Natural killer cell (primary cell): Measurements from ENCODE around the gene CPSF4. TPM values are rescaled to one million over a fixed set of nuclear protein-coding genes. Genes with fewer than 3 reads are reported as not detected.
"Not testable (repeated sequence)": the region's sequence is repeated elsewhere in the genome, so short reads cannot be mapped to it uniquely, and the experiment has no call there.

Experiments used
- ATAC-seq, 3 donors: fragments of 150-1000 bp in 2 of 3; fragments of 200-7000 bp in 1 of 3; cut with Tn5 transposase; 1 replicate in 1 of 3; 2 replicates in 2 of 3; pipeline ENCODE4 v1.10.0; 2021; ENCODE audit warnings: mild to moderate bottlenecking in 2 of 3, moderate library complexity in 2 of 3
- DNase-seq, 2 donors: peaks; one replicate each; pipeline versions ENCODE4 v3.0.0 to v3.0.0-alpha.2; 2013 to 2021; ENCODE audit warnings: mixed read lengths in 1 of 2
- H3K27ac ChIP-seq: one replicate; pipeline ENCODE4 v1.5.1; 2013; ENCODE audit warnings: mild to moderate bottlenecking, low read length
- H3K27me3 ChIP-seq: one replicate; pipeline ENCODE4 v1.6.1; 2013; ENCODE audit warnings: low read length; ENCODE audit not compliant: control insufficient read depth, insufficient read depth
- H3K36me3 ChIP-seq: one replicate; pipeline ENCODE4 v1.6.1; 2013; ENCODE audit warnings: low read length; ENCODE audit not compliant: control insufficient read depth, insufficient read depth
- H3K4me1 ChIP-seq: one replicate; pipeline ENCODE4 v1.6.1; 2013; ENCODE audit warnings: low read length; ENCODE audit not compliant: control insufficient read depth, insufficient read depth
- H3K4me3 ChIP-seq: one replicate; pipeline ENCODE4 v1.5.1; 2013; ENCODE audit warnings: low read length
- H3K9me3 ChIP-seq: one replicate; pipeline ENCODE4 v1.6.1; 2013; ENCODE audit warnings: low read length; ENCODE audit not compliant: control insufficient read depth, insufficient read depth
- H3K27ac Mint-ChIP-seq, 2 donors: one replicate each; pipeline ENCODE4 v1.8.0; 2022; ENCODE audit warnings: mild to moderate bottlenecking in 2 of 2, mixed read lengths in 2 of 2, moderate library complexity in 1 of 2
- H3K27me3 Mint-ChIP-seq, 2 donors: one replicate each; pipeline ENCODE4 v1.8.0; 2022; ENCODE audit warnings: low read depth in 2 of 2, mixed read lengths in 2 of 2
- H3K36me3 Mint-ChIP-seq: one replicate; pipeline ENCODE4 v1.8.0; 2022; ENCODE audit warnings: mixed read lengths
- H3K4me1 Mint-ChIP-seq, 2 donors: one replicate each; pipeline ENCODE4 v1.8.0; 2022; ENCODE audit warnings: mixed read lengths in 2 of 2
- H3K4me3 Mint-ChIP-seq: one replicate; pipeline ENCODE4 v1.8.0; 2022; ENCODE audit warnings: mild to moderate bottlenecking, moderate library complexity, mixed read lengths
- H3K9me3 Mint-ChIP-seq, 2 donors: one replicate each; pipeline ENCODE4 v1.8.0; 2022; ENCODE audit warnings: mixed read lengths in 2 of 2
- WGBS: methylation state at CpG from one replicate; pipeline ENCODE4 v1.1.7; 2013; ENCODE audit warnings: missing lambda C conversion rate; ENCODE audit not compliant: insufficient coverage; 5-methylcytosine and 5-hydroxymethylcytosine counted together
- intact Hi-C: fragments of 100-400 bp; cut with micrococcal nuclease; formaldehyde crosslinking; loops from one replicate; pipeline ENCODE4 v1.14.2; 2022
- total RNA-seq, 4 donors: library from RNA; stranded (reverse); fragments of 120-200 nt in 1 of 4; gene quantifications; one replicate each; pipeline versions ENCODE4 v1.2.3 to v1.2.4, GENCODE V29; 2013 to 2022
- TF ChIP-seq, protein P1 (sequence below): fragments of 200-600 bp; IDR thresholded peaks from one replicate; pipeline ENCODE4 v1.8.0; 2022; ENCODE audit warnings: antibody characterized with exemption

CPSF4 gene
- total RNA-seq, 3 donors from 2014 or later (not counting 1 experiment from before 2014, with no cell fraction given), result 54.0 to 61.6 (median 54.8) TPM

DNA sequence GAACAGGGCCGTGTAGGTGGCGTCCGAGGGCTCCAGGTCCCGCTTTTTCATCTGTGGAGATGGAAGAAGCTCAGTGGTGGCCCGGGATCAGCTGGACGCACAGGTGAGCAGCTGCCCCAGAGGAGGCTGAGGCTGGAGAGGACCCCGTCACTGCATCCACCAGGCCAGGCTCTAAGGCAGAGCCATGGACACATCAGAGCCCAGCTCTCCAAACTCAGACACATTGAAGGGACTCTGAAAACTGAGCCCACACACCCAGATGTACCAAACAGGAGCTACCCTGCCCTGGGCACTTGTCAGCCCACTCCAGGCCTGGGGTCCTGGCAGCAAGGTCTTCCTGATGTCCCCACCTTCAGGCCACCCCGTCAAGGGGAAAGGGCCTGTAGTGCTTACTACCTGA lies 9.0 kb upstream of the CPSF4 start:
- 97% methylated on average over 8 of the region's 8 CpGs for WGBS
- Histone ChIP-seq H3K27me3 (no peaks in the 10 kb centered on the region), H3K9me3 (no peaks in the 10 kb centered on the region), H3K36me3 (peaks cover 27% of the 10 kb centered on the region), H3K4me3 (no peak overlapping the region), H3K27ac (no peak overlapping the region), H3K4me1 (no peaks in the 10 kb centered on the region)
- Mint-ChIP-seq H3K4me3 (no peak overlapping the region), H3K36me3 (no peaks in the 10 kb centered on the region), H3K27ac (no peak overlapping the region), H3K9me3 (no peaks in the 10 kb centered on the region), H3K4me1 (no peaks in the 10 kb centered on the region), H3K27me3 (no peaks in the 10 kb centered on the region)
- intact Hi-C loops, result no loop called here
- TF ChIP-seq, protein P1, sequence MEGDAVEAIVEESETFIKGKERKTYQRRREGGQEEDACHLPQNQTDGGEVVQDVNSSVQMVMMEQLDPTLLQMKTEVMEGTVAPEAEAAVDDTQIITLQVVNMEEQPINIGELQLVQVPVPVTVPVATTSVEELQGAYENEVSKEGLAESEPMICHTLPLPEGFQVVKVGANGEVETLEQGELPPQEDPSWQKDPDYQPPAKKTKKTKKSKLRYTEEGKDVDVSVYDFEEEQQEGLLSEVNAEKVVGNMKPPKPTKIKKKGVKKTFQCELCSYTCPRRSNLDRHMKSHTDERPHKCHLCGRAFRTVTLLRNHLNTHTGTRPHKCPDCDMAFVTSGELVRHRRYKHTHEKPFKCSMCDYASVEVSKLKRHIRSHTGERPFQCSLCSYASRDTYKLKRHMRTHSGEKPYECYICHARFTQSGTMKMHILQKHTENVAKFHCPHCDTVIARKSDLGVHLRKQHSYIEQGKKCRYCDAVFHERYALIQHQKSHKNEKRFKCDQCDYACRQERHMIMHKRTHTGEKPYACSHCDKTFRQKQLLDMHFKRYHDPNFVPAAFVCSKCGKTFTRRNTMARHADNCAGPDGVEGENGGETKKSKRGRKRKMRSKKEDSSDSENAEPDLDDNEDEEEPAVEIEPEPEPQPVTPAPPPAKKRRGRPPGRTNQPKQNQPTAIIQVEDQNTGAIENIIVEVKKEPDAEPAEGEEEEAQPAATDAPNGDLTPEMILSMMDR, result no peak
- DNase-seq (no peak), ATAC-seq (no peak)

DNA sequence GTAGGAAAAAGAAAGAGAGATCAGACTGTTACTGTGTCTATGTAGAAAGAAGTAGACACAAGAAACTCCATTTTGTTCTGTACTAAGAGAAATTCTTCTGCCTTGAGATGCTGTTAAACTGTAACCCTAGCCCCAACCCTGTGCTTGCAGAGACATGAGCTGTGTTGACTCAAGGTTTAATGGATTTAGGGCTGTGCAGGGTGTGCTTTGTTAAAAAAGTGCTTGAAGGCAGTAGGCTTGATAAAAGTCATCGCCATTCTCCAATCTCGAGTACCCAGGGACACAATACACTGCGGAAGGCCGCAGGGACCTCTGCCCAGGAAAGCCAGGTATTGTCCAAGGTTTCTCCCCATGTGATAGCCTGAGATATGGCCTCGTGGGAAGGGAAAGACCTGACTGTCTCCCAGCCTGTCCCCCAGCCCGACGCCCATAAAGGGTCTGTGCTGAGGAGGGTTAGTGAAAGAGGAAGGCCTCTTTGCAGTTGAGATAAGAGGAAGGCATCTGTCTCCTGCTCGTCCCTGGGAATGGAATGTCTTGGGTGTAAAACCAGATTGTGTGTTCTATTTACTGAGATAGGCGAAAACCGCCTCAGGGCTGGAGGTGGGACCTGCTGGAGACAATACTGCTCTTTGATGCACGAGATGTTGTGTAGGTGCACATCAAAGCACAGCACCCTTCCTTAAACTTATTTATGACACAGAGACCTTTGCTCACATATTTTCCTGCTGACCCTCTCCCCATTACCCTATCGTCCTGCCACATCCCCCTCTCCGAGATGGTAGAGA lies 6.8 kb upstream of the CPSF4 start:
- H3K4me1 ChIP-seq, DNase-seq, ATAC-seq, H3K27ac ChIP-seq, H3K4me1 Mint-ChIP-seq, H3K4me3 ChIP-seq, H3K36me3 Mint-ChIP-seq, H3K27me3 ChIP-seq, H3K4me3 Mint-ChIP-seq, H3K27me3 Mint-ChIP-seq, intact Hi-C loops, H3K27ac Mint-ChIP-seq, H3K9me3 Mint-ChIP-seq, H3K9me3 ChIP-seq: not testable (repeated sequence)
- H3K36me3 ChIP-seq, result peaks cover 26% of the 10 kb centered on the region
- 95% methylated on average over 11 of the region's 13 CpGs for WGBS

DNA sequence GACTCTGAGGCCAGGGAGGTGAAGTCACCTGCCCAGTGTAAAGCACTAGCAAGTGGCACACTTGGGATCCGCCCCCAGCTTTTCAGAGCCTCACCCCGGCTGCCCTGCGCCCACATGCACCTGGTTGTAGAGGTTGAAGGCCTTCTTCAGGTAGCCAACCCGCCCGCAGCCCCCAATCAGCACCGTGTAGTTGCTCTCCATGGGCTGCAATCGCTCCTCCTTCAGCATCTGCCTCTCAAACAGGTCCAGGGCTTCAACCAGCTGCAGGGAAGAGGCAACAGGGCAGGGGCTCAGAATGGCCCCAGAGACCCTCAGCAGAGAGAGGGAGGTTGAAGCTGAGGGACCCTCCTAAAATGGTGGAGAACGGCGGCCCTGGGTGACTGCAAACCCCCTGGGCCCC lies 5.6 kb upstream of the CPSF4 start:
- intact Hi-C loops, result no loop called here
- H3K36me3 ChIP-seq, result peaks cover 26% of the 10 kb centered on the region
- no peak overlapping the region for H3K27ac ChIP-seq
- TF ChIP-seq, protein P1, result no peak
- DNase-seq (no peak), ATAC-seq (no peak)
- H3K9me3 ChIP-seq, result no peaks in the 10 kb centered on the region
- no peaks in the 10 kb centered on the region for H3K4me1 Mint-ChIP-seq
- WGBS, result 94% methylated on average over 9 of the region's 9 CpGs
- no peaks in the 10 kb centered on the region for H3K36me3 Mint-ChIP-seq
- H3K9me3 Mint-ChIP-seq, result no peaks in the 10 kb centered on the region
- no peak overlapping the region for H3K4me3 ChIP-seq
- H3K4me1 ChIP-seq, result peaks cover 9% of the 10 kb centered on the region
- H3K27me3 Mint-ChIP-seq, result no peaks in the 10 kb centered on the region
- H3K27ac Mint-ChIP-seq, result no peak overlapping the region
- H3K4me3 Mint-ChIP-seq, result no peak overlapping the region
- H3K27me3 ChIP-seq, result no peaks in the 10 kb centered on the region

DNA sequence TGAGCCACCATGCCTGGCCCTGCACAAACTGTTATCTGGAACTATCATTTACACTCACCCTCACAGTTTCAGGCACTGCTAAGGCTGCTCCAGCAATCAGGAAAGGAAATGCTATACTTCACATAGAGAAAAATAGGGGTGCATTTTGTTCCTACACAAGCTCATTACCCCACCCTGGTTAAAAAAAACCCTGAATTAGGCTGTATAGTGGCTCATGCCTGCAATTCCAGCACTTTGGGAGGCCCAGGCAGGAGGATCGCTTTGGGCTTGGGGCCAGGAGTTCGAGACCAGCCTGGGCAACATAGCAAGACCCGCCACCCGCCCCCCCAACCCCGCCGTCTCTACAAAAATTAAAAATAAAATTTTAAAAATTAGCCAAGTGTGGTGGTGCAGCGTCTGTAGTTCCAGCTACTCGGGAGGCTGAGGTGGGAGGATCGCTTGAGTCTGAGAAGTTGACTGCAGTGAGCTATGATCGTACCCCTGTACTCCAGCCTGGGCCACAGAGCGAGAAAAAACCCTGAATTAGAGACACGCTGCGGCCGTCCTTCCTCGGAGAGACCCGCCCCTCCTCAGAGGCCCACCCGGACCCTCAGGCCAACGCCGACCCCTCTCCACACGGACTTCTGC lies 684 bp upstream of the CPSF4 start:
- TF ChIP-seq, protein P1, result no peak
- DNase-seq (peak in 1 of 2 donors; percentile 38), ATAC-seq (peak; percentile 17 to 43 (median 18))
- Mint-ChIP-seq H3K27ac (peak overlapping the region; percentile 85 to 97), H3K4me1 (peaks cover 18 to 29% of the 10 kb centered on the region in 2 donors), H3K4me3 (peak overlapping the region; percentile 95), H3K9me3 (no peaks in the 10 kb centered on the region), H3K36me3 (no peaks in the 10 kb centered on the region), H3K27me3 (no peaks in the 10 kb centered on the region)
- WGBS, result 21% methylated on average over 19 of the region's 20 CpGs
- peaks cover 24% of the 10 kb centered on the region for H3K4me1 ChIP-seq
- H3K27me3 ChIP-seq, result no peaks in the 10 kb centered on the region
- no peaks in the 10 kb centered on the region for H3K9me3 ChIP-seq
- H3K4me3 ChIP-seq, result peak overlapping the region; percentile 61
- H3K27ac ChIP-seq, result peak overlapping the region; percentile 68
- intact Hi-C loops, result no loop called here
- H3K36me3 ChIP-seq, result peaks cover 7% of the 10 kb centered on the region
